Stimulated activated CD8-positive, alpha-beta memory T cell treated with anti-CD3 and anti-CD28 coated beads, Interleukin-12 subunit alpha, Interleukin-12 subunit beta, amount 100 ng/mL, for 24 hours (primary cell): ENCODE results near the gene NEURL3.
A peak's percentile ranks its signal among the peaks of the same experiment; 100 is the strongest.

Source experiments
- DNase-seq: peaks from one replicate; pipeline ENCODE4 v3.0.0-alpha.2; 2020; ENCODE audit errors: extremely low read depth

Gene NEURL3

GRCh38 chr2:96527286-96528005, 22.3 kb upstream of the NEURL3 start:
- DNase-seq: no peak

- DNase-seq: no peak
Measured at GRCh38 chr2:96526615-96527285, 21.6 kb upstream of the NEURL3 start.

GRCh38 chr2:96526101-96526591, 21.0 kb upstream of the NEURL3 start:
- no peak for DNase-seq

GRCh38 chr2:96525211-96525507, 20.0 kb upstream of the NEURL3 start:
- no peak for DNase-seq

GRCh38 chr2:96524482-96525210, 19.5 kb upstream of the NEURL3 start:
- no peak for DNase-seq

- no peak for DNase-seq
Measured at GRCh38 chr2:96523659-96524481, 18.7 kb upstream of the NEURL3 start.

GRCh38 chr2:96522304-96523203, 17.4 kb upstream of the NEURL3 start:
- DNase-seq: no peak

- DNase-seq: no peak
Measured at GRCh38 chr2:96521219-96521618, 16.1 kb upstream of the NEURL3 start.

GRCh38 chr2:96520697-96521096, 15.5 kb upstream of the NEURL3 start:
- DNase-seq: no peak

- DNase-seq: no peak
Measured at GRCh38 chr2:96520231-96520630, 15.1 kb upstream of the NEURL3 start.

- no peak for DNase-seq
Measured at GRCh38 chr2:96517079-96517478, 11.9 kb upstream of the NEURL3 start.

- no peak for DNase-seq
Measured at GRCh38 chr2:96514521-96514920, 9.4 kb upstream of the NEURL3 start.

GRCh38 chr2:96512341-96512740, 7.2 kb upstream of the NEURL3 start:
- no peak for DNase-seq

GRCh38 chr2:96511851-96512250, 6.7 kb upstream of the NEURL3 start:
- DNase-seq: no peak

- no peak for DNase-seq
Measured at GRCh38 chr2:96510931-96511595, 5.9 kb upstream of the NEURL3 start.

GRCh38 chr2:96509847-96510230, 4.7 kb upstream of the NEURL3 start:
- no peak for DNase-seq

- DNase-seq: no peak
Measured at GRCh38 chr2:96509114-96509846, 4.1 kb upstream of the NEURL3 start.

- no peak for DNase-seq
Measured at GRCh38 chr2:96508521-96509113, 3.5 kb upstream of the NEURL3 start.

GRCh38 chr2:96507957-96508520, 2.9 kb upstream of the NEURL3 start:
- peak; percentile 69 for DNase-seq
